Hepatocyte (in vitro differentiated cells): ENCODE data around the gene ANO10. TPM values are rescaled to one million over a fixed set of nuclear protein-coding genes. Genes with fewer than 3 reads are reported as not detected.

Experiments used
- DNase-seq: peaks from one replicate; pipeline ENCODE4 v3.0.0-alpha.2; 2016; ENCODE audit warnings: low spot score
- H2AFZ ChIP-seq: fragments of 200-600 bp; sonication (generic); 2 replicates; pipeline ENCODE4 v1.6.0; 2016; ENCODE audit warnings: antibody characterized with exemption, mild to moderate bottlenecking
- H3K27ac ChIP-seq: fragments of 200-600 bp; sonication (generic); 2 replicates; pipeline ENCODE4 v1.5.1; 2016; ENCODE audit warnings: mild to moderate bottlenecking
- H3K27me3 ChIP-seq: fragments of 200-600 bp; sonication (generic); 2 replicates; pipeline ENCODE4 v1.6.1; 2016
- H3K36me3 ChIP-seq: fragments of 200-600 bp; sonication (generic); replicated peaks from 2 replicates; pipeline ENCODE4 v1.5.1; 2016; ENCODE audit warnings: low read depth; ENCODE audit not compliant: insufficient read depth
- H3K4me1 ChIP-seq: fragments of 200-600 bp; sonication (generic); 2 replicates; pipeline ENCODE4 v1.5.1; 2016; ENCODE audit warnings: mild to moderate bottlenecking, moderate library complexity; ENCODE audit not compliant: insufficient read depth
- H3K4me2 ChIP-seq: fragments of 200-600 bp; sonication (generic); 2 replicates; pipeline ENCODE4 v1.6.0; 2016
- H3K4me3 ChIP-seq: fragments of 200-600 bp; sonication (generic); 2 replicates; pipeline ENCODE4 v1.5.1; 2016; ENCODE audit warnings: mild to moderate bottlenecking
- H3K79me2 ChIP-seq: fragments of 200-600 bp; sonication (generic); 2 replicates; pipeline ENCODE4 v1.6.0; 2017; ENCODE audit warnings: mild to moderate bottlenecking
- H3K9me2 ChIP-seq: fragments of 200-600 bp; sonication (generic); replicated peaks from 2 replicates; pipeline ENCODE4 v1.6.0; 2017; ENCODE audit warnings: mild to moderate bottlenecking; ENCODE audit not compliant: insufficient read depth
- H3K9me3 ChIP-seq: fragments of 200-600 bp; sonication (generic); 2 replicates; pipeline ENCODE4 v1.5.1; 2016; ENCODE audit warnings: low read depth, mild to moderate bottlenecking
- H4K20me1 ChIP-seq: fragments of 200-600 bp; sonication (generic); 2 replicates; pipeline ENCODE4 v1.6.0; 2016; ENCODE audit warnings: mild to moderate bottlenecking; ENCODE audit not compliant: insufficient read depth, poor library complexity, severe bottlenecking
- EZH2 ChIP-seq: fragments of 200-600 bp; sonication (generic); IDR thresholded peaks from 2 replicates; pipeline ENCODE4 v1.6.1; 2016; ENCODE audit warnings: antibody characterized with exemption, mild to moderate bottlenecking, borderline replicate concordance
- EZH2phosphoT487 ChIP-seq: fragments of 200-600 bp; sonication (generic); IDR thresholded peaks from one replicate; pipeline ENCODE4 v1.6.1; 2018; ENCODE audit warnings: antibody characterized with exemption, mild to moderate bottlenecking, low read depth, moderate library complexity; ENCODE audit not compliant: unreplicated experiment, severe bottlenecking
- WGBS: methylation state at CpG from one replicate; pipeline ENCODE4 v1.1.6; 2016; ENCODE audit warnings: low lambda C conversion rate; ENCODE audit errors: missing lambda C conversion rate; 5-methylcytosine and 5-hydroxymethylcytosine counted together
- polyA plus RNA-seq: library from polyadenylated mRNA; unstranded; fragments of >200 nt; fragmentation: Nextera tagmentation; extraction: Ambion mirVana; gene quantifications from 2 replicates; pipeline ENCODE4 v1.2.1, GENCODE V29; 2016
- small RNA-seq: library from RNA; depleted of rRNA; stranded (forward); fragments of <200 nt; gene quantifications from one replicate; pipeline ENCODE3, GENCODE V24; 2014
- total RNA-seq: library from RNA; depleted of rRNA; stranded (reverse); fragments of >200 nt; gene quantifications from 2 replicates; pipeline ENCODE4 v1.2.3, GENCODE V29; 2014
- TF ChIP-seq, protein P1 (sequence below): fragments of 200-600 bp; sonication (generic); IDR thresholded peaks from 2 replicates; pipeline ENCODE4 v1.5.1; 2016; ENCODE audit warnings: antibody characterized with exemption, mild to moderate bottlenecking; ENCODE audit not compliant: poor library complexity

Gene ANO10
- total and polyA plus RNA-seq, 2 experiments from 2014 or later, result 28.5 to 33.5 TPM

DNA sequence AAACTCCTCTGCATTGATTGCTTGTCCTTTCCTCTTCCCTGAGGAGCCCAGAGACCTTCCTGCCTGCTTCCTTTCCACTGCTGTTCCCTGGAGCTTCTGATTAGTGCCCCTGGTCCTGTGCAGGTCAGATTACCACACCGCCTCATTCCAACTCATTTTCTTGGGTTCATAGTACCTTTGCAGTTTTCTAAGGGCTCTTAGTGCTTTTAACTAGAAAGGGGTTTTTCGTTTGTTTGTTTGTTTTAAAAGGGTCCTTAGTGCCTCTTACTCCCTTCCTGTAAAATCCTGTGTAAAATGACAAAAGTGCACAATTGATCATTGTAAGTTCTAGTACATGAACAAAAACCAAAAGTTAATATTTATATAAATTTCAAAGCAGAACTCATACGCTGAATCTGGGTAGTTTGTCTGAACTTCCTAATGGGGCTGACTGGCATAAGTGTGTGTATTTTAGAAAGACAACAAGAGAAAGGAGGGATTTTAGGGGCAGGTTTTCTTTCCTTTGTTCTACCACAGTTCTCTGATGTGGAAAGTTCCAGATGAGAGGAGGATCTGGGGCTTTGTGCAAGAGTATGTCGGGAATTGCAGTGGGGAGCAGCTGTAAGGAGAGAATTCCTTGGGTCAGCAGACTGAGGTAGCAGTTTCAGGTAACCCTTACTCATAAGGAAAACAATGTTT, 304.9 kb downstream of the ANO10 start:
- TF ChIP-seq EZH2 (no peak), EZH2phosphoT487 (no peak)
- TF ChIP-seq, protein P1, sequence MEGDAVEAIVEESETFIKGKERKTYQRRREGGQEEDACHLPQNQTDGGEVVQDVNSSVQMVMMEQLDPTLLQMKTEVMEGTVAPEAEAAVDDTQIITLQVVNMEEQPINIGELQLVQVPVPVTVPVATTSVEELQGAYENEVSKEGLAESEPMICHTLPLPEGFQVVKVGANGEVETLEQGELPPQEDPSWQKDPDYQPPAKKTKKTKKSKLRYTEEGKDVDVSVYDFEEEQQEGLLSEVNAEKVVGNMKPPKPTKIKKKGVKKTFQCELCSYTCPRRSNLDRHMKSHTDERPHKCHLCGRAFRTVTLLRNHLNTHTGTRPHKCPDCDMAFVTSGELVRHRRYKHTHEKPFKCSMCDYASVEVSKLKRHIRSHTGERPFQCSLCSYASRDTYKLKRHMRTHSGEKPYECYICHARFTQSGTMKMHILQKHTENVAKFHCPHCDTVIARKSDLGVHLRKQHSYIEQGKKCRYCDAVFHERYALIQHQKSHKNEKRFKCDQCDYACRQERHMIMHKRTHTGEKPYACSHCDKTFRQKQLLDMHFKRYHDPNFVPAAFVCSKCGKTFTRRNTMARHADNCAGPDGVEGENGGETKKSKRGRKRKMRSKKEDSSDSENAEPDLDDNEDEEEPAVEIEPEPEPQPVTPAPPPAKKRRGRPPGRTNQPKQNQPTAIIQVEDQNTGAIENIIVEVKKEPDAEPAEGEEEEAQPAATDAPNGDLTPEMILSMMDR, result no peak
- H2AFZ ChIP-seq, result no peak overlapping the region
- H3K9me2 ChIP-seq, result no peaks in the 10 kb centered on the region
- no peaks in the 10 kb centered on the region for H3K27me3 ChIP-seq
- H3K4me1 ChIP-seq, result peaks cover 4% of the 10 kb centered on the region
- DNase-seq, result no peak
- no peaks in the 10 kb centered on the region for H3K9me3 ChIP-seq
- 73% methylated on average over 4 of the region's 4 CpGs for WGBS
- H3K4me3 ChIP-seq, result no peak overlapping the region
- peaks cover 6% of the 10 kb centered on the region for H4K20me1 ChIP-seq
- peak overlapping the region; percentile 7 for H3K27ac ChIP-seq
- H3K36me3 ChIP-seq, result no peaks in the 10 kb centered on the region
- H3K79me2 ChIP-seq, result peaks cover 74% of the 10 kb centered on the region
- H3K4me2 ChIP-seq, result no peak overlapping the region

Small RNA genes lying within 50 kb of the gene (small RNA-seq; reads per million reads assigned to genes)
- gene RF00019, result not detected

Other genes with a start within 250 kb of the ANO10 start
- 26.6 and 29.9 TPM in 2 replicates for gene ABHD5, start 68.9 kb upstream of the ANO10 start, total RNA-seq
- 14.3 and 25.1 TPM in 2 replicates for gene ABHD5, start 68.9 kb upstream of the ANO10 start, polyA plus RNA-seq